Measurements from ENCODE around the gene TMEM33.

Gene TMEM33

DNA sequence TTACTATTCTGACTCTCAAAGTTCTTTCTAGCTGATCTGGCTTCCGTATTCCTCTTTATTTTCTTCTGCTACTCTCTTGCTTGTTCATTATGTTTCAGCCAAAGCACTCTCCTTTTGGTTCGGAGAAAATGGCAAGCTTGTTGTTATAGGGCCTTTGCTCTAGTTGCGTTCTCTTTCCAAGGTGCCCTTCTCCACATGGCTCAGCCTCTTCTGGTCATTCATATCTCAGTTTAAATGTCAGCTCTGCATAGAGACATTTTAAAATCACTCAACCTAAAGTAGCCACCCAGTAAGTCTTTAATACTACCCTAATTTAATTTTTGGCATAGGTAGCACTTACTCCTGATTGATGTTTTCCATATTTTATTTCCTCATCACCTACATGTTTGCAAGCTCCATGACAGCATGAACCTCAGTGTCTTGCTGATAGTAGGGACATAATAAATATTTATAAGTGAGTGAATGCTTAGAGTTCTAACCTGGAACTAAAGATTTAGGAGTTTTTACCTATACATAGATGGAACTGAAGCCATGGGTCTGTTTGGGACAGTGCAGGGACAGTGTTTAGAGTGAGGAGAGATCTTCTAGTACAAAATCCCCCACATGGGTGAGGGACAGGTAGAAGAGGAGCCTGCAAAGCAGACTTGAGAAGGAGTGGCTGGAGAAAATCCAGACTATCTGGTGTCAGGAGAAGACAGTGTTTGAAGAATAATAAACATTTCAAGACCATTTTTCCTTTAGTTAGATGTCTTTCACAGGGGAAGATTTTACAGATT, 73.0 kb downstream of the TMEM33 start:
- DNase-seq: no peak

All from activated CD4-positive, alpha-beta T cell treated with anti-CD3 and anti-CD28 coated beads, Interleukin-2, amount 50 U/mL, for 16 hours (primary cell).